Mesendoderm (in vitro differentiated cells): Measurements from ENCODE around the gene TBC1D8B.
A peak's percentile ranks its signal among the peaks of the same experiment; 100 is the strongest.

Source experiments
- DNase-seq: peaks from one replicate; pipeline ENCODE4 v3.0.0; 2013
- H2AK5ac ChIP-seq: 2 replicates; pipeline ENCODE4 v1.6.1; 2013; ENCODE audit warnings: low read length, inconsistent platforms
- H2BK120ac ChIP-seq: 2 replicates; pipeline ENCODE4 v1.6.1; 2013; ENCODE audit warnings: low read depth, mild to moderate bottlenecking, low read length, moderate library complexity, mixed read lengths
- H2BK15ac ChIP-seq: replicated peaks from 2 replicates; pipeline ENCODE4 v1.6.1; 2013; ENCODE audit warnings: low read depth, mild to moderate bottlenecking, moderate library complexity
- H2BK5ac ChIP-seq: 2 replicates; pipeline ENCODE4 v1.6.1; 2013; ENCODE audit warnings: low read length, inconsistent platforms
- H3K18ac ChIP-seq: 2 replicates; pipeline ENCODE4 v1.6.1; 2013; ENCODE audit warnings: mild to moderate bottlenecking, low read length, mixed read lengths
- H3K23ac ChIP-seq: one replicate; pipeline ENCODE4 v1.6.1; 2013; ENCODE audit warnings: low read length
- H3K27ac ChIP-seq: 2 replicates; pipeline ENCODE4 v1.5.1; 2013; ENCODE audit warnings: low read depth, mild to moderate bottlenecking, inconsistent platforms, low read length, moderate library complexity
- H3K27me3 ChIP-seq: 2 replicates; pipeline ENCODE4 v1.6.1; 2013; ENCODE audit warnings: low read length, control low read depth, mild to moderate bottlenecking, inconsistent platforms; ENCODE audit not compliant: insufficient read depth, poor library complexity
- H3K36me3 ChIP-seq: 2 replicates; pipeline ENCODE4 v1.6.1; 2013; ENCODE audit warnings: low read length, inconsistent platforms; ENCODE audit not compliant: control insufficient read depth, insufficient read depth
- H3K4ac ChIP-seq: one replicate; pipeline ENCODE4 v1.6.1; 2013; ENCODE audit warnings: low read depth, mild to moderate bottlenecking, low read length, moderate library complexity
- H3K4me1 ChIP-seq: 2 replicates; pipeline ENCODE4 v1.6.1; 2013; ENCODE audit warnings: low read depth, low read length, inconsistent platforms; ENCODE audit not compliant: control insufficient read depth
- H3K4me2 ChIP-seq: 2 replicates; pipeline ENCODE4 v1.6.1; 2013; ENCODE audit warnings: low read length
- H3K4me3 ChIP-seq: 2 replicates; pipeline ENCODE4 v1.5.1; 2013; ENCODE audit warnings: mild to moderate bottlenecking, low read length
- H3K56ac ChIP-seq: one replicate; pipeline ENCODE4 v1.6.1; 2013; ENCODE audit warnings: low read length
- H3K79me1 ChIP-seq: 2 replicates; pipeline ENCODE4 v1.6.1; 2013; ENCODE audit warnings: low read length, inconsistent platforms
- H3K79me2 ChIP-seq: 2 replicates; pipeline ENCODE4 v1.6.1; 2013; ENCODE audit warnings: mild to moderate bottlenecking, low read length; ENCODE audit not compliant: control insufficient read depth, insufficient read depth
- H3K9ac ChIP-seq: 2 replicates; pipeline ENCODE4 v1.6.1; 2013; ENCODE audit warnings: low read length, inconsistent platforms
- H4K5ac ChIP-seq: one replicate; pipeline ENCODE4 v1.6.1; 2013; ENCODE audit warnings: low read length
- H4K8ac ChIP-seq: one replicate; pipeline ENCODE4 v1.6.1; 2013; ENCODE audit warnings: low read depth, mild to moderate bottlenecking, control low read depth, low read length, moderate library complexity
- WGBS: extraction: QIAGEN DNeasy Blood & Tissue Kit; methylation state at CpG from one replicate; pipeline ENCODE4 v1.1.7; 2013; ENCODE audit warnings: low lambda C conversion rate, missing lambda C conversion rate; ENCODE audit not compliant: insufficient coverage; ENCODE audit errors: extremely low coverage; 5-methylcytosine and 5-hydroxymethylcytosine counted together

Gene TBC1D8B

DNA sequence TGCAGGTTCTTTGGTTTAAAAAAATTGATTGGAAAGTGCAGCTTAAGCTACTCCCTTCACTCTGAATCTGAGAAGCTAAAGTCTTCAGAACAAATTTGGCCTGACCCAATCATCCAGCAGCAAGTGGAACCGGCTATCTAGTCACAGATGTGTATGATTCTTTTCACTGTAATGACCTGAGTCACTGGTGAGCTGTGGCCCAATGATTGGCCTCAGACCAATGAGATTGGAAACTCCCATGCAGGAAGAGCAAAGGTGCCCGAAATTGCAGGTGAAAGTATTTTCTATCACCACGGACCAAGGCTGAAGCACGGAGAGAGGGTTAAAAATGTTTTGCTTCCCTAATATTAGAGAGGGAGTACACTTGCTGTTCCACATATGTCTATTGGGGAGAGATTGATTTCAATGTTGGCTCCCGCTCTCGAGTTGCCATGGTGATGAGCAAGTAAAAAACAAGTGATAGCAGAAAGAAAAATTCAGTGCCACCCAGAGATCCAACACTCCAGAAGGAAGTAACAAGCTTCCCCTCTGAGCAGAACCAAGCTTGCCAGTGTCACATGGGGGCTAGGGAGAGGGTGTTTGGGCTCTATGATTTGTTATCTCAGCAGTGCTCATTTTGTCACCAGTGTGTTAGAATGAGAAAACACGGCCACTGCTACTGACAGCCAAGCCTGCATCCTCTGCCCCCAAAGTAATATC, 89.4 kb downstream of the TBC1D8B start:
- Histone ChIP-seq H4K5ac (no peak overlapping the region), H3K4me3 (no peak overlapping the region), H2BK15ac (no peak overlapping the region), H3K56ac (no peak overlapping the region), H4K8ac (no peak overlapping the region), H3K18ac (no peak overlapping the region), H3K27ac (no peak overlapping the region), H2AK5ac (no peak overlapping the region), H2BK5ac (no peak overlapping the region), H3K4ac (no peak overlapping the region), H3K79me1 (no peaks in the 10 kb centered on the region), H3K4me1 (no peaks in the 10 kb centered on the region), H3K9ac (no peak overlapping the region), H3K23ac (no peak overlapping the region), H3K79me2 (no peaks in the 10 kb centered on the region), H3K36me3 (no peaks in the 10 kb centered on the region), H3K4me2 (no peak overlapping the region), H2BK120ac (no peak overlapping the region), H3K27me3 (no peaks in the 10 kb centered on the region)
- peak; percentile 1 for DNase-seq
- no CpG with 5 or more reads among the region's 7 CpGs for WGBS

DNA sequence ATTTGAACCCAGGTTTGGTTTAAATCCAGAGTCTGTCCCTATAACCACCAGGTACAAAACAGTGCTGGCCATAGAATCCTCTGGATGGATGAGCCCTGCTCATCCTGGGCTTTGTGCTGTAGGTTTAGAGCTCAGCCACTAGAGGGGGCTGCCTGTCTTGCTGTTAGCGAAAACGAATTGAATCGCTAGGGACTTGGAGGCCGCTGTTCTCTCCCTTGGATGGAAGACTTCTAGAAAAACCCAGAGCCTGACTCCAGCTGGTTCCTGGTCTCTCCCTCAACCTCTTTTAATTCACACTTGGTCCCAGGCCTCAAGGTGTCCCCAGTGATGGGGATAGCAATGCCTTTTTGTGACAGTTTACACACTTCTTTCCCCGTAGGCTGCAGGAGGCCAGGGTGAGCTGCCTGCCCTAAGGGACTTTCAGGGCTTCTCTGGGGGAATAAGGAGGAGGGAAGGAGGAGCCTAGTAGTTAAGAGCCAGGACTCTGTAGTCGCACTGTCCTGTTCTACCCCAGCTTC, 92.0 kb downstream of the TBC1D8B start:
- H3K4me2 ChIP-seq: no peak overlapping the region
- DNase-seq: peak; percentile 79
- H3K36me3 ChIP-seq: no peaks in the 10 kb centered on the region
- WGBS: no CpG with 5 or more reads among the region's 6 CpGs
- H3K27me3 ChIP-seq: no peaks in the 10 kb centered on the region
- no peak overlapping the region for H2BK15ac ChIP-seq
- no peak overlapping the region for H2AK5ac ChIP-seq
- H3K79me2 ChIP-seq: no peaks in the 10 kb centered on the region
- H2BK120ac ChIP-seq: no peak overlapping the region
- H4K5ac ChIP-seq: no peak overlapping the region
- H3K56ac ChIP-seq: no peak overlapping the region
- no peak overlapping the region for H3K23ac ChIP-seq
- H3K4ac ChIP-seq: no peak overlapping the region
- H2BK5ac ChIP-seq: no peak overlapping the region
- H3K9ac ChIP-seq: no peak overlapping the region
- H3K79me1 ChIP-seq: no peaks in the 10 kb centered on the region
- no peaks in the 10 kb centered on the region for H3K4me1 ChIP-seq
- no peak overlapping the region for H3K4me3 ChIP-seq
- no peak overlapping the region for H3K27ac ChIP-seq
- H3K18ac ChIP-seq: no peak overlapping the region
- H4K8ac ChIP-seq: no peak overlapping the region

DNA sequence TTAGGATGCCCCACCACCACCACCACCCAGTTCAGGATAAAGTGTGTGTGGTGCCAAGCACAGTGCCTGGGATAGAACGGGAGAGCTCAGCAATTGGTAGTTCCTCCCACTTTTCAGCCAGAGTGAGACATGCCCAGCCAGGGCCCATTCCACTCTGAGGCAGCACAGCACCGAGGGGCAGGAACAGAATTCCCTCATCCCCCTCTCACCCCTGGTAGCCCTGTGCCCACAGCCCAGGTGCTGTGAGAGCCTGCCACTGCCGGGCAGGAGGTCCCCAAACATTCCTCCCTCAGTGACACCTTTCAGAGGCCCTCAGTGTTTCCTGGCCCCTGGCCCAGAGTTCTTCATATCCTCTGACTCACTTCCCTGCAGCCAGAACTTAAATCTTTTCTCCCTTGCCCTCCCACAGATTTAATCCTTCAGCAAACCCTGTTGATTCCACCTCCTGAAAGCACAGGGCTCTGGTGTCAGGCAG, 92.5 kb downstream of the TBC1D8B start:
- no peak overlapping the region for H3K56ac ChIP-seq
- no peaks in the 10 kb centered on the region for H3K36me3 ChIP-seq
- H2BK120ac ChIP-seq: no peak overlapping the region
- H3K23ac ChIP-seq: no peak overlapping the region
- WGBS: no CpG with 5 or more reads among the region's 3 CpGs
- peak; percentile 4 for DNase-seq
- H3K4me3 ChIP-seq: no peak overlapping the region
- H3K79me2 ChIP-seq: no peaks in the 10 kb centered on the region
- H4K5ac ChIP-seq: no peak overlapping the region
- no peaks in the 10 kb centered on the region for H3K27me3 ChIP-seq
- H3K4me2 ChIP-seq: no peak overlapping the region
- no peak overlapping the region for H3K18ac ChIP-seq
- H2BK15ac ChIP-seq: no peak overlapping the region
- no peak overlapping the region for H3K27ac ChIP-seq
- no peak overlapping the region for H3K9ac ChIP-seq
- H3K4me1 ChIP-seq: no peaks in the 10 kb centered on the region
- H3K79me1 ChIP-seq: no peaks in the 10 kb centered on the region
- H3K4ac ChIP-seq: no peak overlapping the region
- H2BK5ac ChIP-seq: no peak overlapping the region
- H2AK5ac ChIP-seq: no peak overlapping the region
- no peak overlapping the region for H4K8ac ChIP-seq

DNA sequence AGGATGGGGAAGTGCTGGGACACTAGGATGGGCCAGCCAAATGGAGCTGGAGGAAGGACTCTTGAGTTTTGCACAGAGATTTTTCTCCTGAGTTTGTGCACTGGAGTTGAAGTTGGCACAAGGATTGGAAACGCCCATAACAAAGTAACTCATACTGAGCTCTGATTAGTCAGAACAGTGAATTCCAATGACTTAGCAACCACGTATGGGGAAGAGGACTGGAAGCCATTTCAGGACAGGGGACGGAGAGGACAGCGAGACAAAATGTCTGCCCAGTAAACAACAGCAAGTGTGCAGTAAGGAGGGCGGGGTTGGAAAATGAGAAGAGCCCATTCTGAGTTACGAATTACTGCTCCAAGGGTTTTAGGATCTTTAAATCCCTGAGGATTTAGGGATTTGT, 94.8 kb downstream of the TBC1D8B start:
- no CpG with 5 or more reads among the region's 6 CpGs for WGBS
- no peaks in the 10 kb centered on the region for H3K27me3 ChIP-seq
- H3K23ac ChIP-seq: no peak overlapping the region
- no peak overlapping the region for H3K56ac ChIP-seq
- no peaks in the 10 kb centered on the region for H3K79me1 ChIP-seq
- H3K4me3 ChIP-seq: no peak overlapping the region
- H3K4me1 ChIP-seq: no peaks in the 10 kb centered on the region
- H2AK5ac ChIP-seq: no peak overlapping the region
- H2BK120ac ChIP-seq: no peak overlapping the region
- H3K4me2 ChIP-seq: no peak overlapping the region
- no peak overlapping the region for H3K18ac ChIP-seq
- H4K5ac ChIP-seq: no peak overlapping the region
- no peak for DNase-seq
- no peak overlapping the region for H3K27ac ChIP-seq
- H2BK5ac ChIP-seq: no peak overlapping the region
- H4K8ac ChIP-seq: no peak overlapping the region
- H2BK15ac ChIP-seq: no peak overlapping the region
- no peaks in the 10 kb centered on the region for H3K36me3 ChIP-seq
- no peak overlapping the region for H3K9ac ChIP-seq
- H3K79me2 ChIP-seq: no peaks in the 10 kb centered on the region
- no peak overlapping the region for H3K4ac ChIP-seq

DNA sequence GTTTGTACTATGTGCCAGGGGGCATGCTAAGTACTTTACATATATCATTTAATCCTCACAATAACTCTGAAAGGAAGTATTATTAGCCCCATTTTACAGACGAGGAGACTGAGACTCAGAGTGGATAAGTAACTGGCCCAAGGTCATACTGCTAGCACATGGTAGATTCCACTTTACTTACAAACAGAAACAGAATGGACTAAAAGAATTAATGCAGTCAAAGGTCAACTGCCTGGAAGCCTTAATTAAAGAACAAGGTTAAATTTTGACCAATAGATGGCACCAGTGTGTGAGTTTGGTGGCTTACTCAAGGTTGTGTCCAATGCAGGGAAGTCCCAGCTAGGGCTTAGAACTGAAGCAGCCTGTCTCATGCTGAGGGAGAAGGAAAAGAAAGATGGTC, 96.0 kb downstream of the TBC1D8B start:
- Histone ChIP-seq H2AK5ac (no peak overlapping the region), H3K4me3 (no peak overlapping the region), H4K5ac (no peak overlapping the region), H3K4me1 (no peaks in the 10 kb centered on the region), H3K79me2 (no peaks in the 10 kb centered on the region), H3K27me3 (no peaks in the 10 kb centered on the region), H3K36me3 (no peaks in the 10 kb centered on the region), H2BK15ac (no peak overlapping the region), H3K56ac (no peak overlapping the region), H3K27ac (no peak overlapping the region), H2BK120ac (no peak overlapping the region), H4K8ac (no peak overlapping the region), H3K4me2 (no peak overlapping the region), H2BK5ac (no peak overlapping the region), H3K4ac (no peak overlapping the region), H3K23ac (no peak overlapping the region), H3K9ac (no peak overlapping the region), H3K18ac (no peak overlapping the region), H3K79me1 (no peaks in the 10 kb centered on the region)
- DNase-seq: peak; percentile 75
- WGBS: no CpG with 5 or more reads among the region's 1 CpG

DNA sequence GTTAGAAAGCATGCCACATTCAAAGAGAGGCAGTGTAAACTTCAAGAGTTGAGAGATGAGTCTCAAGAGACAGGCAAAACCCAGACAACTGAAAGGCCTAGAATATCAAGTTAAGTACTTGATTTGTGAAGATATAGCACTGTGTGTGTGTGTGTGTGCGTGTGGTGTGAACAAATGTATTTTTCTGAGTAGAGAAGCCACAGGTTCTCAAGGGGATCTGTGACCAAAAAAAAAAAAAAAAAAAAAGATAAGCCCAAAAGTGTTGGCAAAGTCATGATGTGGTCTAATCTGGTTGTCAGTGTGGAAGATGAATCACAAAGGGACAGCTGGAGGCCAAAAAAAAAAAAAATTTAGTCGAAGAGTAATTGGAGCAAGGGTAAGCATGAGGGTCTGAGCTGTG, 96.8 kb downstream of the TBC1D8B start:
- no peak overlapping the region for H4K8ac ChIP-seq
- no peaks in the 10 kb centered on the region for H3K79me1 ChIP-seq
- no peak overlapping the region for H2BK15ac ChIP-seq
- H4K5ac ChIP-seq: no peak overlapping the region
- H2BK120ac ChIP-seq: no peak overlapping the region
- no peaks in the 10 kb centered on the region for H3K36me3 ChIP-seq
- no peaks in the 10 kb centered on the region for H3K4me1 ChIP-seq
- H3K18ac ChIP-seq: no peak overlapping the region
- no peaks in the 10 kb centered on the region for H3K79me2 ChIP-seq
- DNase-seq: no peak
- no peak overlapping the region for H3K4ac ChIP-seq
- H2BK5ac ChIP-seq: no peak overlapping the region
- H3K27me3 ChIP-seq: no peaks in the 10 kb centered on the region
- H3K23ac ChIP-seq: no peak overlapping the region
- H3K4me2 ChIP-seq: no peak overlapping the region
- H3K9ac ChIP-seq: no peak overlapping the region
- H2AK5ac ChIP-seq: no peak overlapping the region
- no peak overlapping the region for H3K56ac ChIP-seq
- no peak overlapping the region for H3K4me3 ChIP-seq
- WGBS: no CpG with 5 or more reads among the region's 2 CpGs
- no peak overlapping the region for H3K27ac ChIP-seq
